Effector memory CD4-positive, alpha-beta T cell (primary cell): Measurements from ENCODE around the gene GRID2.

Experiments used
- DNase-seq, 3 donors: peaks; one replicate each; pipeline ENCODE4 v3.0.0-alpha.2; 2020
- H3K27ac ChIP-seq: 2 replicates; pipeline ENCODE4 v1.7.0; 2013; ENCODE audit warnings: mild to moderate bottlenecking, low read length, moderate library complexity; ENCODE audit not compliant: insufficient read depth, poor library complexity, severe bottlenecking
- H3K27me3 ChIP-seq: replicated peaks from 2 replicates; pipeline ENCODE4 v1.7.0; 2013; ENCODE audit warnings: mild to moderate bottlenecking, low read length; ENCODE audit not compliant: insufficient read depth, control insufficient read depth, poor library complexity, severe bottlenecking
- H3K36me3 ChIP-seq: 2 replicates; pipeline ENCODE4 v1.7.0; 2013; ENCODE audit warnings: mild to moderate bottlenecking, low read length, moderate library complexity; ENCODE audit not compliant: control insufficient read depth, insufficient read depth
- H3K4me1 ChIP-seq: 2 replicates; pipeline ENCODE4 v1.7.0; 2013; ENCODE audit warnings: low read length, mild to moderate bottlenecking; ENCODE audit not compliant: control insufficient read depth, insufficient read depth, poor library complexity, severe bottlenecking
- H3K4me3 ChIP-seq: 2 replicates; pipeline ENCODE4 v1.7.0; 2013; ENCODE audit warnings: low read length, low read depth, mild to moderate bottlenecking; ENCODE audit not compliant: insufficient read depth, poor library complexity, severe bottlenecking
- H3K9me3 ChIP-seq: 2 replicates; pipeline ENCODE4 v1.7.0; 2013; ENCODE audit warnings: mild to moderate bottlenecking, low read length, moderate library complexity; ENCODE audit not compliant: control insufficient read depth

The GRID2 gene

DNA sequence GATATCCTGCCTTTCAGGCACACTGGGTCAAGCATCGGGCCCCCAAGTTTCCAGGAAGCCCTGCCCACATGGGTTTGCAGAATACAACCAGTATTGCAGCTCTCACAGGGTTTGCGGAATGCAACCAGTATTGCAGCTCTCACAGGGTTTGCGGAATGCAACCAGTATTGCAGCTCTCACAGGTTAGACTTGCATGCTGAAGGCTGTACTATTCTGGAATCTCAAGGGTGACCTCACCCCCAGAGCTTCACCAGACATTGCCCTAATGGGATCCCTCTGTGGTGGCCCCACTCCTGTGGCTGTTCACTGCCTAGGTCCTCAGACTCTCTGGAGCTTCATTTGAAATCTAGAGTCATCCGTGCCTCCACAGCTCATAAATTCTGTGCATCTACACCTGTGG, 884.1 kb downstream of the GRID2 start:
- H3K36me3 ChIP-seq = no peaks in the 10 kb centered on the region
- H3K27me3 ChIP-seq = no peaks in the 10 kb centered on the region
- no peak for DNase-seq
- no peaks in the 10 kb centered on the region for H3K4me1 ChIP-seq
- H3K4me3 ChIP-seq = no peak overlapping the region
- no peaks in the 10 kb centered on the region for H3K9me3 ChIP-seq
- H3K27ac ChIP-seq = no peak overlapping the region

DNA sequence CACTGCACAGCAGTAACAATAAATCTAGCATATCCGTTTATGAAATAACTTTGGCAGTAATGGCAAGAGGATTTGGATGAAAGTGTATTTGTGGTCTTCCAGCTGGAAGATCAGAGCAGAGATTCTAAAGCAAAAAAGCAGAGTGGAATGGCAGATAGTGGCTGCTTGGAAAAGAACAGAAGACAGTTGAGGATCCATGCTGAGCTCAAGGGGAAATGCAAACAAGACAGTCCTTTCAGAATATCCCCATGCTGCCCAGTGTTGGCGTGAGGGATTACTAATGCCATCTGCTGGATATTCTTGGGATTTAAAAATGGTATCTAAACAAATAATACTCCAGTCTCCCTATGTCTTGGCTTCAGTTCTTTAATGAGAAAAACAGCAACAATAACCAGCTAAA, 895.7 kb downstream of the GRID2 start:
- DNase-seq = no peak
- Histone ChIP-seq H3K27ac (no peak overlapping the region), H3K4me1 (no peaks in the 10 kb centered on the region), H3K36me3 (no peaks in the 10 kb centered on the region), H3K9me3 (no peaks in the 10 kb centered on the region), H3K27me3 (no peaks in the 10 kb centered on the region), H3K4me3 (no peak overlapping the region)

- Histone ChIP-seq H3K4me1 (no peaks in the 10 kb centered on the region), H3K27me3 (no peaks in the 10 kb centered on the region), H3K27ac (no peak overlapping the region), H3K36me3 (no peaks in the 10 kb centered on the region), H3K4me3 (no peak overlapping the region), H3K9me3 (no peaks in the 10 kb centered on the region)
- no peak for DNase-seq
Observed at GRCh38 chr4:93201471-93202096, 897.8 kb downstream of the GRID2 start.

GRCh38 chr4:93203708-93204107, 899.9 kb downstream of the GRID2 start:
- no peak for DNase-seq
- no peak overlapping the region for H3K27ac ChIP-seq

DNA sequence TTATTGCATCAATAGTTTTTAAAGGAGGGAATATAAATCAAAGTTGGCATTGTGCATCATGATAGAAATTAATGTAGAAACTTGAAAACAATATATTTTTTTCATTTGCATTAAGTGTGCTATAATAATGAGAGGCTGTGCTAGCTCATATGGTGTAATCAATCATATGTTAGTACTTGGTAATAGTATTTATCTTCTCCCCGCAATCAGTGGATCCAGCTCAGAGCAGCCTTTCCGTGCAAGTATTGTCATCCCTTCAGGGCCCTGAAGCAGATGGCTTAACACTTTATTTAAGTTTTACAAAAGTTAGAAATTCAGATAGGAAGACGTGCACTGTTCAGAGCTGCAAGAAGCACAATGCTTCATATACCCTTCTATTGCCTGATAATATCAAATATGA, 908.5 kb downstream of the GRID2 start:
- H3K27ac ChIP-seq = no peak overlapping the region
- no peak overlapping the region for H3K4me3 ChIP-seq
- no peak for DNase-seq

More at GRCh38 chr4:93203708-93204107, 899.9 kb downstream of the GRID2 start:
- no peaks in the 10 kb centered on the region for H3K36me3 ChIP-seq
- H3K27me3 ChIP-seq = no peaks in the 10 kb centered on the region
- H3K9me3 ChIP-seq = no peaks in the 10 kb centered on the region
- no peak overlapping the region for H3K4me3 ChIP-seq
- no peaks in the 10 kb centered on the region for H3K4me1 ChIP-seq

GRCh38 chr4:93216646-93217045, 912.9 kb downstream of the GRID2 start:
- H3K27me3 ChIP-seq = no peaks in the 10 kb centered on the region
- H3K4me3 ChIP-seq = no peak overlapping the region
- no peaks in the 10 kb centered on the region for H3K9me3 ChIP-seq
- no peaks in the 10 kb centered on the region for H3K4me1 ChIP-seq
- H3K36me3 ChIP-seq = no peaks in the 10 kb centered on the region
- H3K27ac ChIP-seq = no peak overlapping the region
- no peak for DNase-seq

More for the DNA sequence above, 908.5 kb downstream of the GRID2 start:
- Histone ChIP-seq H3K9me3 (no peaks in the 10 kb centered on the region), H3K27me3 (no peaks in the 10 kb centered on the region), H3K36me3 (no peaks in the 10 kb centered on the region), H3K4me1 (no peaks in the 10 kb centered on the region)

- H3K27me3 ChIP-seq = no peaks in the 10 kb centered on the region
- no peak overlapping the region for H3K27ac ChIP-seq
- no peaks in the 10 kb centered on the region for H3K36me3 ChIP-seq
- DNase-seq = no peak
- H3K9me3 ChIP-seq = no peaks in the 10 kb centered on the region
- no peaks in the 10 kb centered on the region for H3K4me1 ChIP-seq
- no peak overlapping the region for H3K4me3 ChIP-seq
Observed at GRCh38 chr4:93217431-93217830, 913.7 kb downstream of the GRID2 start.

- no peak for DNase-seq
- Histone ChIP-seq H3K27me3 (no peaks in the 10 kb centered on the region), H3K4me1 (no peaks in the 10 kb centered on the region), H3K9me3 (no peaks in the 10 kb centered on the region), H3K27ac (no peak overlapping the region), H3K4me3 (no peak overlapping the region), H3K36me3 (no peaks in the 10 kb centered on the region)
Observed at GRCh38 chr4:93221771-93222170, 918.0 kb downstream of the GRID2 start.

GRCh38 chr4:93228021-93228420, 924.3 kb downstream of the GRID2 start:
- H3K4me1 ChIP-seq = no peaks in the 10 kb centered on the region
- no peaks in the 10 kb centered on the region for H3K27me3 ChIP-seq

DNA sequence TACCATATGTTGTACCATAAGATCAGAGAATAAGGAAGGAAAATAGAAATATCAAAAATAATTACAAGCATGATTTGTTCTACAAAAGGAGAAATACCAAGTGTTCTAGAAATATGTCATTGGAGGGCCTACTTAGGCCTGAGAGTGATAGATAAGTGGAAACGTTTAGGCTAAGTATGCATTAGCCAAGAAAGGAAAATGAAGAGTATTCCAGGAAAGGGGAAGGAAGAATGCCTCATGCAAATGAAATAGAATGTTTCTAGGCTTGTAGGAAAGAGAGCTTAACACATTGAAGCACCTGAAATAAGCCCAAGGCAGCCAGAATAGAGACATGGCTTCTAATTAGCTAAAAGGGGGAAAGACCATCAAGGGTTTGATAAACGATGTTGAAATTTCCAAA, 929.1 kb downstream of the GRID2 start:
- no peak for DNase-seq
- Histone ChIP-seq H3K27me3 (no peaks in the 10 kb centered on the region), H3K36me3 (no peaks in the 10 kb centered on the region), H3K27ac (no peak overlapping the region), H3K4me1 (no peaks in the 10 kb centered on the region), H3K4me3 (no peak overlapping the region), H3K9me3 (no peaks in the 10 kb centered on the region)

More at GRCh38 chr4:93228021-93228420, 924.3 kb downstream of the GRID2 start:
- Histone ChIP-seq H3K4me3 (no peak overlapping the region), H3K9me3 (no peaks in the 10 kb centered on the region), H3K36me3 (no peaks in the 10 kb centered on the region), H3K27ac (no peak overlapping the region)
- DNase-seq = no peak
